NCI-H2171 (cell line): Measurements from ENCODE around the gene ACSF2.
A peak's percentile ranks its signal among the peaks of the same experiment; 100 is the strongest.

Experiments used
- DNase-seq: peaks from one replicate; lab custom pipeline; 2025; lab: John Stamatoyannopoulos, UW

Gene ACSF2

GRCh38 chr17:50478391-50479381 is 52.7 kb downstream of the ACSF2 start, which contains the start of gene RSAD1:
Gene RSAD1 (plus strand): TSS chr17:50478860. CDS start chr17:50478885, 25 bp downstream.
- peak; percentile 93 for DNase-seq

- peak; percentile 72 for DNase-seq
Observed at GRCh38 chr17:50479522-50480141, 53.6 kb downstream of the ACSF2 start.

- DNase-seq = no peak
Observed at GRCh38 chr17:50480142-50480764, 54.2 kb downstream of the ACSF2 start.

- DNase-seq = no peak
Observed at GRCh38 chr17:50480854-50481490, 55.0 kb downstream of the ACSF2 start.

- DNase-seq = no peak
Observed at GRCh38 chr17:50481648-50482047, 55.6 kb downstream of the ACSF2 start.

- no peak for DNase-seq
Observed at GRCh38 chr17:50482110-50482509, 56.1 kb downstream of the ACSF2 start.

GRCh38 chr17:50482516-50482915 is 56.5 kb downstream of the ACSF2 start:
- DNase-seq = no peak

- no peak for DNase-seq
Observed at GRCh38 chr17:50483266-50483665, 57.2 kb downstream of the ACSF2 start.

GRCh38 chr17:50484386-50485155 is 58.6 kb downstream of the ACSF2 start:
- DNase-seq = no peak

- peak; percentile 31 for DNase-seq
Observed at GRCh38 chr17:50487213-50488096, 61.4 kb downstream of the ACSF2 start.

- DNase-seq = no peak
Observed at GRCh38 chr17:50488880-50489279, 62.9 kb downstream of the ACSF2 start.

- no peak for DNase-seq
Observed at GRCh38 chr17:50491505-50491904, 65.5 kb downstream of the ACSF2 start.

- no peak for DNase-seq
Observed at GRCh38 chr17:50492214-50492613, 66.2 kb downstream of the ACSF2 start.

- DNase-seq = no peak
Observed at GRCh38 chr17:50493744-50494143, 67.7 kb downstream of the ACSF2 start.

- DNase-seq = no peak
Observed at GRCh38 chr17:50495217-50495823, 69.3 kb downstream of the ACSF2 start.

- DNase-seq = no peak
Observed at GRCh38 chr17:50495918-50496317, 69.9 kb downstream of the ACSF2 start.

GRCh38 chr17:50498021-50498874 is 72.2 kb downstream of the ACSF2 start:
- no peak for DNase-seq

GRCh38 chr17:50499270-50499669 is 73.3 kb downstream of the ACSF2 start:
- no peak for DNase-seq

GRCh38 chr17:50499721-50500120 is 73.7 kb downstream of the ACSF2 start:
- no peak for DNase-seq
